NK-92 (cell line): Measurements from ENCODE around the gene UBXN7.
"Not testable (repeated sequence)": the region's sequence is repeated elsewhere in the genome, so short reads cannot be mapped to it uniquely, and the experiment has no call there.

ENCODE experiments used
- DNase-seq: peaks from one replicate; lab custom pipeline; 2025; ENCODE audit not compliant: unreplicated experiment; lab: John Stamatoyannopoulos, UW

UBXN7 gene, protein sequence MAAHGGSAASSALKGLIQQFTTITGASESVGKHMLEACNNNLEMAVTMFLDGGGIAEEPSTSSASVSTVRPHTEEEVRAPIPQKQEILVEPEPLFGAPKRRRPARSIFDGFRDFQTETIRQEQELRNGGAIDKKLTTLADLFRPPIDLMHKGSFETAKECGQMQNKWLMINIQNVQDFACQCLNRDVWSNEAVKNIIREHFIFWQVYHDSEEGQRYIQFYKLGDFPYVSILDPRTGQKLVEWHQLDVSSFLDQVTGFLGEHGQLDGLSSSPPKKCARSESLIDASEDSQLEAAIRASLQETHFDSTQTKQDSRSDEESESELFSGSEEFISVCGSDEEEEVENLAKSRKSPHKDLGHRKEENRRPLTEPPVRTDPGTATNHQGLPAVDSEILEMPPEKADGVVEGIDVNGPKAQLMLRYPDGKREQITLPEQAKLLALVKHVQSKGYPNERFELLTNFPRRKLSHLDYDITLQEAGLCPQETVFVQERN

GRCh38 chr3:196432137-196432879 is at the start of gene UBXN7:
TSS of gene UBXN7 (minus strand) at chr3:196432427. CDS start at chr3:196432399, 28 bp downstream.
- DNase-seq: peak; percentile 79

- DNase-seq: no peak
These were observed 45.5 kb upstream of the UBXN7 start for GRCh38 chr3:196477678-196478077.

DNA sequence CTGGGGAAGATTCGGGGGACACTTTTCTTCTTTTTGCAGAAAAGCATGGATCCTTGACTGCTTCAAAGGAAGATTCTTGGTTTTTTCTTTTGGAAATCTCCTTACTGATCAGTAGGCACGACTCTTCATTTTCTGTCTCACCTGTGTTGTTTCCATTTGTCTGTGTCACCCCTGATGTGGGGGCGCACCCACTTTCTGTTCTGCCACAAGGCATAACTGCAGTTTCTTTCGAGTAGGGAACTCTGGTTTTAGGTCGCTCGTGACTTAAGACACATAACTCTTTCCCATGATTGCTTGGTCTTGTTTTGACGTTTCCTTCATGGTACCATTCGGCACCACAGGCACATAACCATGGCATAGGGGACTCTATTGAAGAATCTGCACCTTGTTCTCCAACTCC is 40.1 kb upstream of the UBXN7 start:
- DNase-seq: no peak

GRCh38 chr3:196471551-196471950 is 39.3 kb upstream of the UBXN7 start:
- DNase-seq: no peak

- not testable (repeated sequence) for DNase-seq
These were observed 38.0 kb upstream of the UBXN7 start for GRCh38 chr3:196470182-196470581.

DNA sequence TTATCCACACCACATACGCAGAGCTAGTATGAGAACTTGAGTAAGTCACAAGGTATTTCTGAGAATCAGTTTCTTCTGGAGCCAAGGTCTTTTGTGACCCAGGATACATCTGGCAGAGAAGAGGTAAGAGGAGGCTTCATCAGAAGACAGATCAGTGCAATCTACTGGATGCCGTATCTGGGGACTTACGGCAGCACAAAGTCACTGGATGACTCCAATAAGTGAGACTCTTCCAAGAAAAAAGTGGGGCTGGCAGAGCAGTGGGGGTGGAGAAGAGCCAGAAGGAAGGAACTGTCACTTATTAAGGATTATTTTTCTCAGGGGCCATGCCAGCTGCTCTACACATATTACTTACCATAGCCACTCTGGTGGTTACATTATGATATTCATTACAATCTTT is 31.6 kb upstream of the UBXN7 start:
- DNase-seq: no peak

GRCh38 chr3:196463478-196463756 is 31.2 kb upstream of the UBXN7 start:
- DNase-seq: no peak

GRCh38 chr3:196462680-196463477 is 30.7 kb upstream of the UBXN7 start:
- DNase-seq: not testable (repeated sequence)

GRCh38 chr3:196458063-196458462 is 25.8 kb upstream of the UBXN7 start:
- DNase-seq: no peak

- not testable (repeated sequence) for DNase-seq
These were observed 25.2 kb upstream of the UBXN7 start for GRCh38 chr3:196457470-196457869.

- no peak for DNase-seq
These were observed 22.7 kb upstream of the UBXN7 start for GRCh38 chr3:196454935-196455334.

DNA sequence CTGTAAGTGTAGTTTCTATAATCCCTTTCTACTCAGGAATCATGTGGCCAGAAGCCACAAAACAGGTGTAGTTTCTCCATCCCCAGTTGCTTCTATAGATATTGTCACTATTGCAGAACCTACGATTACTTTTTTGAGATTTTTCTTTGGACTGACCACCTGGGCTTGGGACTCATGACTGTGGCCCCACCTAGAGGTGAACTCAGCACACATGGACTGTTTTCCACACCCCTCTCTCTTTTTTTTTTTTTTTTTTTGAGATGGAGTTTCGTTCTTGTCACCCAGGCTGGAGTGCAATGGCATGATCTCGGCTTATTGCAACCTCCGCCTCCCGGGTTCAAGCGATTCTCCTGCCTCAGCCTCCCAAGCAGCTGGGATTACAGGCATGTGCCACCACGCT is 13.2 kb upstream of the UBXN7 start:
- not testable (repeated sequence) for DNase-seq

DNA sequence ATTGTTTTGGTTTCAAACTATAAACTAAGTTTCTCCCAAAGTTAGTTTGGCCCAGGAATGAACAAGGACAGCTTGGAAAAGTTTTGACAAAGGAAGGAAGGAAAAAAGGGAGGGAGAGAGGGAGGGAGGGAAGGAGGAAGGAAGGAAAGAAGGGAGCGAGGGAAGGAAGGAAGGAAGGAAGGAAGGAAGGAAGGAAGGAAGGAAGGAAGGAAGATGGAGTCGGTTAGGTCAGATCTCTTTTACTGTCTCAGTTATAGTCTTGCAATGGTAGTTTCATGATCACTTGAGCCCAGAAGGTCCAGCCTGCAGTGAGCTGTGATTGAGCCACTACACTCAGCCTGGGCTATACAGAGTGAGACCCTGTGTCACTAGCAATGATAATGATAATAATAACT is 12.3 kb upstream of the UBXN7 start:
- DNase-seq: no peak

- DNase-seq: no peak
These were observed 8.5 kb upstream of the UBXN7 start for GRCh38 chr3:196440696-196441095.

DNA sequence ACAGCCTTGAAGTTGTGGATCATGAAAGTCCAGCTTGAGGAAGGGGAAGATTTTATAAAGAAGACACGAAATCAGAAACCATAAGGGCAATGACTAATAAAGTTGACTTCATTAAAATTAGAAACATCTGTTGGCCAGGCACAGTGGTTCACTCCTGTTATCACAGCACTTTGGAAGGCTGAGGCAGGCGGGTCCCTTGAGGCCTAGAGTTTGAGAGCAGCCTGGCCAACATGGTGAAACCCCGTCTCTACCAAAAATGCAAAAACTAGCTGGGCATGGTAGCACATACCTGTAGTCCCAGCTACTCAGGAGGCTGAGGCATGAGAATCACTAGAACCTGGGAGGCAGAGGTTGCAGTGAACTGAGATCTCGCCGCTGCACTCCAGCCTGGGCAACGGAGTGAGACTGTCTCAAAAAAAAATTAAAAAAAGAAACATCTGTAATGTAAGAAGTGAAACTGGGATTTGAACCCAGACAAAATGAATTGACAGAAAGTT is 7.9 kb upstream of the UBXN7 start:
- DNase-seq: no peak

- DNase-seq: no peak
These were observed 768 bp downstream of the UBXN7 start for GRCh38 chr3:196431181-196432136.

- DNase-seq: no peak
These were observed 4.2 kb downstream of the UBXN7 start for GRCh38 chr3:196428041-196428440.

DNA sequence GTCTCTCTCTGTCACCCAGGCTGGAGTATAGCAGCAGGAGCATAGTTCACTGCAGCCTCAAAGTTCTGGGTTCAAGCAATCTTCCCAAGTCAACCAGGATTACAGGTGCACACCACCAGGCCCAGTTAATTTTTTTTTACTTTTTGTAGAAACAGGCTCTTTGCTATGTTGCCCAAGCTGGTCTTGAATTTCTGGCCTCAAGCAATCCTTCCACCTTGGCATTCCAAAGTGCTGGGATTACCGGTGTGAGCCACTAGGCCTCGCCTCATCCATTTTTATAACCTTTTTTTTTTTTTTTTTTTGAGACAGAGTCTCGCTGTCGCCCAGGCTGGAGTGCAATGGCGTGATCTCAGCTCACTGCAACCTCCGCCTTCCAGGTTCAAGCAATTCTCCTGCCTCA is 7.8 kb downstream of the UBXN7 start:
- DNase-seq: not testable (repeated sequence)

DNA sequence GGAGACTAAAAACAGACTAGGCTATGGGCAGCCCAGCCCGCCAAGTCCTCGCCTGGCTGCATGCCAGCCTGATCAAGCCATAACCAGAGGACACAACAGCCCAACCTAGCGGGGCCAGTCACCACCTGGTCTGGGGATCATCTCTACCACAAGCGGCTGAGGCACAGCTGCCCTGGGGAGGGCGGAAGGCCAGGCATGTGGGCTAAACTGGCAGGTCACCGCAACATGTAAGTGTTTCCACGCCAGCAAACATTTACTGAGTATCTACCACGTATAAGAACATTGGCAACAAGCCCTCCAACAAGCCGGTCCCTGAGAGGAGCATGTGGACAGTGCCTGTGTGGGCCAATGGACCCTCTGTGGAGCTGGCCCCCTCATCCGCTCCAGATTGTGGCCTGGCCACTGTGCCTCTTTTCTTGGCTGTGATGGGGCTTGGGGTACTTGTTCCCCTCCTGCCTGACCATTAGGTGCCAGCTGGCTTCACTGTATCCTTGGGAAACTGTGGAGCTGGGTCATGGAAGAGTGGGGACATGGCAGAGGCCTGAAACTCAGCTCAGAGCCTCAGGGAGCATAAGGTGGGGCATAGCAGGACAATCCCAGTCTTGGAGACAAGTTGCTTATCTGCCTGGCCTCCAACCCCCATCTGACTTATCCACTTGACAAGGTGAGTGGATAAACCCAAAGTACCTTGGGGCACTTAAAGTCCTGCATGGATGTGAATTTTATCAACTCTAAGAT is 9.0 kb downstream of the UBXN7 start:
- DNase-seq: no peak

- DNase-seq: not testable (repeated sequence)
These were observed 10.6 kb downstream of the UBXN7 start for GRCh38 chr3:196421668-196422067.
